Endothelial cell of umbilical vein (primary cell): ENCODE results near the gene UBE3D.

Source experiments
- EZH2 ChIP-seq: IDR thresholded peaks from 2 replicates; pipeline ENCODE4 v1.6.1; 2012; ENCODE audit warnings: borderline replicate concordance, low read depth, mild to moderate bottlenecking, moderate library complexity, low read length, inconsistent platforms; ENCODE audit not compliant: severe bottlenecking
- POLR2A ChIP-seq: IDR thresholded peaks from 2 replicates; pipeline ENCODE4 v1.6.1; 2012; ENCODE audit warnings: low read depth, mild to moderate bottlenecking, control low read depth, low read length

- no peak for TF ChIP-seq POLR2A
- no peak for TF ChIP-seq EZH2
Measured at GRCh38 chr6:82951389-82951788, 114.3 kb downstream of the UBE3D start.
